GM19397 (cell line): ENCODE results near the gene CASTOR1.

Experiments used
- ATAC-seq: cut with Tn5 transposase; IDR thresholded peaks from one replicate; pipeline ENCODE4 v1.9.1; 2021; ENCODE audit warnings: mild to moderate bottlenecking, moderate library complexity; ENCODE audit not compliant: unreplicated experiment

Gene CASTOR1

GRCh38 chr22:30320021-30320556, 30.8 kb upstream of the CASTOR1 start:
- ATAC-seq: no peak

GRCh38 chr22:30318799-30319419, 29.6 kb upstream of the CASTOR1 start:
- no peak for ATAC-seq

- ATAC-seq: no peak
Measured at GRCh38 chr22:30317778-30318177, 28.5 kb upstream of the CASTOR1 start.

- ATAC-seq: no peak
Measured at GRCh38 chr22:30315962-30316576, 26.8 kb upstream of the CASTOR1 start.

GRCh38 chr22:30314915-30315314, 25.6 kb upstream of the CASTOR1 start:
- ATAC-seq: no peak

- no peak for ATAC-seq
Measured at GRCh38 chr22:30313527-30314363, 24.4 kb upstream of the CASTOR1 start.

GRCh38 chr22:30312053-30312452, 22.7 kb upstream of the CASTOR1 start:
- ATAC-seq: no peak

GRCh38 chr22:30310881-30311771, 21.8 kb upstream of the CASTOR1 start:
- no peak for ATAC-seq

- ATAC-seq: no peak
Measured at GRCh38 chr22:30309951-30310741, 20.8 kb upstream of the CASTOR1 start.

GRCh38 chr22:30308518-30309230, 19.4 kb upstream of the CASTOR1 start:
- no peak for ATAC-seq

GRCh38 chr22:30308093-30308492, 18.8 kb upstream of the CASTOR1 start:
- no peak for ATAC-seq

- ATAC-seq: no peak
Measured at GRCh38 chr22:30307041-30307574, 17.8 kb upstream of the CASTOR1 start.

GRCh38 chr22:30306627-30307011, 17.3 kb upstream of the CASTOR1 start:
- ATAC-seq: no peak

GRCh38 chr22:30305906-30306626, 16.8 kb upstream of the CASTOR1 start:
- no peak for ATAC-seq

- ATAC-seq: no peak
Measured at GRCh38 chr22:30305519-30305905, 16.2 kb upstream of the CASTOR1 start.

GRCh38 chr22:30304495-30305244, 15.4 kb upstream of the CASTOR1 start:
- ATAC-seq: no peak

GRCh38 chr22:30302810-30303138, 13.5 kb upstream of the CASTOR1 start:
- no peak for ATAC-seq
